Measurements from ENCODE around the gene PRKG1.

The PRKG1 gene

GRCh38 chr10:51894771-51895578, 820.7 kb downstream of the PRKG1 start:
- no peaks in the 10 kb centered on the region for H3K9me3 ChIP-seq (ENCODE audit: control insufficient read depth, insufficient read depth, low read length)
- no peak overlapping the region for H3K4me3 ChIP-seq (ENCODE audit: low read length)
- no peaks in the 10 kb centered on the region for H3K4me1 ChIP-seq (ENCODE audit: control insufficient read depth, low read length)
- H4K20me1 ChIP-seq (ENCODE audit: control insufficient read depth, insufficient read depth, low read depth, low read length): no peaks in the 10 kb centered on the region
- TF ChIP-seq, protein P1, sequence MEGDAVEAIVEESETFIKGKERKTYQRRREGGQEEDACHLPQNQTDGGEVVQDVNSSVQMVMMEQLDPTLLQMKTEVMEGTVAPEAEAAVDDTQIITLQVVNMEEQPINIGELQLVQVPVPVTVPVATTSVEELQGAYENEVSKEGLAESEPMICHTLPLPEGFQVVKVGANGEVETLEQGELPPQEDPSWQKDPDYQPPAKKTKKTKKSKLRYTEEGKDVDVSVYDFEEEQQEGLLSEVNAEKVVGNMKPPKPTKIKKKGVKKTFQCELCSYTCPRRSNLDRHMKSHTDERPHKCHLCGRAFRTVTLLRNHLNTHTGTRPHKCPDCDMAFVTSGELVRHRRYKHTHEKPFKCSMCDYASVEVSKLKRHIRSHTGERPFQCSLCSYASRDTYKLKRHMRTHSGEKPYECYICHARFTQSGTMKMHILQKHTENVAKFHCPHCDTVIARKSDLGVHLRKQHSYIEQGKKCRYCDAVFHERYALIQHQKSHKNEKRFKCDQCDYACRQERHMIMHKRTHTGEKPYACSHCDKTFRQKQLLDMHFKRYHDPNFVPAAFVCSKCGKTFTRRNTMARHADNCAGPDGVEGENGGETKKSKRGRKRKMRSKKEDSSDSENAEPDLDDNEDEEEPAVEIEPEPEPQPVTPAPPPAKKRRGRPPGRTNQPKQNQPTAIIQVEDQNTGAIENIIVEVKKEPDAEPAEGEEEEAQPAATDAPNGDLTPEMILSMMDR (IDR thresholded peaks at IDR 0.05; ENCODE audit: low read depth, low read length, poor library complexity, severe bottlenecking): no peak
- no peak for TF ChIP-seq EZH2phosphoT487 (IDR thresholded peaks at IDR 0.05; ENCODE audit: borderline replicate concordance, low read length)
- no peaks in the 10 kb centered on the region for H3K79me2 ChIP-seq (ENCODE audit: control insufficient read depth, low read length)
- no peaks in the 10 kb centered on the region for H3F3A ChIP-seq (ENCODE audit: control insufficient read depth, insufficient read depth)
- H3K9me2 ChIP-seq (replicated peaks; ENCODE audit: control insufficient read depth, low read length): no peaks in the 10 kb centered on the region
- no peak overlapping the region for H3K27ac ChIP-seq (ENCODE audit: low read depth, low read length)
- H3K27me3 ChIP-seq (ENCODE audit: control insufficient read depth, low read length): no peaks in the 10 kb centered on the region
- H3K4me2 ChIP-seq (ENCODE audit: low read length): no peak overlapping the region
- H3K36me3 ChIP-seq (ENCODE audit: control insufficient read depth, low read length): no peaks in the 10 kb centered on the region

DNA sequence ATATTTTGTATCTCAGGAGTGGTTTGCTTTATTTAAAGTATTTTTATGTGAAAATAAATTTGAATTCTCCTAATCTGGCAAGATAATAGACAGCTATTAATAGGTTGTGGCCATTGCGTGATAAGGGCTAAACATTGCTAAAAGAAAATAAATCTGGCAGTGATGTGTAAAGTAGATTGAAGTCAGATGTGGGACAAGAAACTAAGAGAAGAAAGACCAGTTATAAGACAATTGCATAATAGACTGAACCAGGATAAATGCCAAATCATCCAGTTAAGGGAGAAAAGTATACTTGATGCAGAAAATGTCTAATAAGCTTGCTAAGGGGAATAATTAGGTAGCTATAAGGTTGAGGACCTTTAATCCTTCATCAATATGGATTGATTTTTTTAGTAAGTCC, 822.6 kb downstream of the PRKG1 start:
- no peaks in the 10 kb centered on the region for H3K27me3 ChIP-seq (ENCODE audit: control insufficient read depth, low read length)
- H3K9me3 ChIP-seq (ENCODE audit: control insufficient read depth, insufficient read depth, low read length): no peaks in the 10 kb centered on the region
- H3F3A ChIP-seq (ENCODE audit: control insufficient read depth, insufficient read depth): no peaks in the 10 kb centered on the region
- H3K36me3 ChIP-seq (ENCODE audit: control insufficient read depth, low read length): no peaks in the 10 kb centered on the region
- H3K79me2 ChIP-seq (ENCODE audit: control insufficient read depth, low read length): no peaks in the 10 kb centered on the region
- no peak overlapping the region for H3K4me3 ChIP-seq (ENCODE audit: low read length)
- no peak overlapping the region for H3K4me2 ChIP-seq (ENCODE audit: low read length)
- TF ChIP-seq EZH2phosphoT487 (IDR thresholded peaks at IDR 0.05; ENCODE audit: borderline replicate concordance, low read length): no peak
- TF ChIP-seq, protein P1 (IDR thresholded peaks at IDR 0.05; ENCODE audit: low read depth, low read length, poor library complexity, severe bottlenecking): no peak
- H3K27ac ChIP-seq (ENCODE audit: low read depth, low read length): no peak overlapping the region
- no peaks in the 10 kb centered on the region for H3K9me2 ChIP-seq (replicated peaks; ENCODE audit: control insufficient read depth, low read length)
- H3K4me1 ChIP-seq (ENCODE audit: control insufficient read depth, low read length): no peaks in the 10 kb centered on the region
- H4K20me1 ChIP-seq (ENCODE audit: control insufficient read depth, insufficient read depth, low read depth, low read length): no peaks in the 10 kb centered on the region

DNA sequence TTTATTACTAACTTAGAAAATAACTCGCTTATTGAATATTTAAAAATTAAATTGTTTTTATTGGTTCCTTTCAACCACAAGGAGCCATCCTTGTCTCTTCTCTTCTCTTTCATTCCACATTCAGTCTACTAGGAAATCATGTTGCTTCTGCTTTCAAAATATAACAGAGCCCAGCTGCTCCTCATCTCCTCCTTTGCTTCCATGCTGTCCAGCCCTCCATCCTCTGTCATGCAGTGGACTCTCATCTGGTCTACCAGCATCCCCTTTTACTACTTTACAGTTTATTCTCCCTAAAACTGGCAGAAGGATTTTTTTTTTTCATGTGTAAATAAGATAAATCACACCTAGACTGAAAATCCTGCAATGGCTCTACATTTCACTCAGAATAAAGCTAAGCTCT, 823.3 kb downstream of the PRKG1 start:
- Histone ChIP-seq H3K9me2 (replicated peaks; ENCODE audit: control insufficient read depth, low read length) (no peaks in the 10 kb centered on the region), H3K4me2 (ENCODE audit: low read length) (no peak overlapping the region), H3K27me3 (ENCODE audit: control insufficient read depth, low read length) (no peaks in the 10 kb centered on the region), H3K27ac (ENCODE audit: low read depth, low read length) (no peak overlapping the region), H3K4me1 (ENCODE audit: control insufficient read depth, low read length) (no peaks in the 10 kb centered on the region), H4K20me1 (ENCODE audit: control insufficient read depth, insufficient read depth, low read depth, low read length) (no peaks in the 10 kb centered on the region), H3K36me3 (ENCODE audit: control insufficient read depth, low read length) (no peaks in the 10 kb centered on the region), H3F3A (ENCODE audit: control insufficient read depth, insufficient read depth) (no peaks in the 10 kb centered on the region), H3K9me3 (ENCODE audit: control insufficient read depth, insufficient read depth, low read length) (no peaks in the 10 kb centered on the region), H3K4me3 (ENCODE audit: low read length) (no peak overlapping the region), H3K79me2 (ENCODE audit: control insufficient read depth, low read length) (no peaks in the 10 kb centered on the region)
- TF ChIP-seq, protein P1 (IDR thresholded peaks at IDR 0.05; ENCODE audit: low read depth, low read length, poor library complexity, severe bottlenecking): no peak
- no peak for TF ChIP-seq EZH2phosphoT487 (IDR thresholded peaks at IDR 0.05; ENCODE audit: borderline replicate concordance, low read length)
